DMS153 (cell line): ENCODE data around the gene BMPER.

Experiments
- DNase-seq: peaks from one replicate; lab custom pipeline; 2025; lab: John Stamatoyannopoulos, UW

The BMPER gene

DNA sequence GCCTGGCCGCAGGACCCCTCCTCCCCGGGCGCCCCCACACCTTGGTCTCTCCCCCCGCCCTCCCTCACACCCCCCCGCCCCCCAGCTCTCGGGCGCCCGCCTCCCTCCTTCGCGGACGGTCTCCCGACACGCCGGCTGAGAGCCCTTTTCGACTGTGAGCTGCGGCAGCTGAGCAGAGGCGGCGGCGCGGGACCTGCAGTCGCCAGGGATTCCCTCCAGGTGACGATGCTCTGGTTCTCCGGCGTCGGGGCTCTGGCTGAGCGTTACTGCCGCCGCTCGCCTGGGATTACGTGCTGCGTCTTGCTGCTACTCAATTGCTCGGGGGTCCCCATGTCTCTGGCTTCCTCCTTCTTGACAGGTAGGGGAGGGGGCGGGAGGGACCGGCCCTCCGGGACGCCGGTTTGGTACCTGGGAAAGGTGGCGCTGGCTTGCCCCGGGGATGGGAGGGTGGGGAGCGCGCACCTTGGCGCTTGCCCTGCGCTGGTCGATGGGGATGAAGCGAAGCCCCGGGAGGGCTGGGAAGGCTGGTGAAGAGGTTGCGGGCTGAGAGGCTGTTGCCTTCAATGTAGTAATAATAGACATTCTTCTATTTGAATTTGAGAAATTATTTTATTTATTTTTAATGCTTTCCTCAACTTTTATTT lies at the start of gene BMPER:
Gene BMPER (plus strand): TSS at position 151 of the 644 bp plus-strand sequence. CDS start 75 bp downstream, at position 226.
- DNase-seq: peak; percentile 38

DNA sequence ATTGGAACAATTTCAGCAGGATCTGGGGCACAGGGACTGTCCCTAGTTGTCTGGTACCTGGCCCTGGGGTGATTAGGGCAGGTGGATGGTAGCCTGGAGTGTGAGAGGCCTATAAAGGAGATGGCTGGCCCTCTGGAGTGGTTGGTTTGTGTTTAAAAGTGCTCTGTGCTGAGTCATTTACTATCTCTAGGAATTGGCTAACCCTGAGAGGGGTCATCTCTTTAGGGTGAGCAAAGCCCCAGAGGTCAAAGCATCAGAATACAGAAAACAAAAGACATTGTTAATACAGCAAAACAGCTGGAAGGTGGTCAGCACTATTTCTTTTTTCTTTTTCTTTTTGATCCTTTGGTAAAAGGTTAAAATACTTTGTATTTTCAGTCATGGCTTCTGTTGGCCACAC lies 43.4 kb upstream of the BMPER start:
- DNase-seq: no peak

DNA sequence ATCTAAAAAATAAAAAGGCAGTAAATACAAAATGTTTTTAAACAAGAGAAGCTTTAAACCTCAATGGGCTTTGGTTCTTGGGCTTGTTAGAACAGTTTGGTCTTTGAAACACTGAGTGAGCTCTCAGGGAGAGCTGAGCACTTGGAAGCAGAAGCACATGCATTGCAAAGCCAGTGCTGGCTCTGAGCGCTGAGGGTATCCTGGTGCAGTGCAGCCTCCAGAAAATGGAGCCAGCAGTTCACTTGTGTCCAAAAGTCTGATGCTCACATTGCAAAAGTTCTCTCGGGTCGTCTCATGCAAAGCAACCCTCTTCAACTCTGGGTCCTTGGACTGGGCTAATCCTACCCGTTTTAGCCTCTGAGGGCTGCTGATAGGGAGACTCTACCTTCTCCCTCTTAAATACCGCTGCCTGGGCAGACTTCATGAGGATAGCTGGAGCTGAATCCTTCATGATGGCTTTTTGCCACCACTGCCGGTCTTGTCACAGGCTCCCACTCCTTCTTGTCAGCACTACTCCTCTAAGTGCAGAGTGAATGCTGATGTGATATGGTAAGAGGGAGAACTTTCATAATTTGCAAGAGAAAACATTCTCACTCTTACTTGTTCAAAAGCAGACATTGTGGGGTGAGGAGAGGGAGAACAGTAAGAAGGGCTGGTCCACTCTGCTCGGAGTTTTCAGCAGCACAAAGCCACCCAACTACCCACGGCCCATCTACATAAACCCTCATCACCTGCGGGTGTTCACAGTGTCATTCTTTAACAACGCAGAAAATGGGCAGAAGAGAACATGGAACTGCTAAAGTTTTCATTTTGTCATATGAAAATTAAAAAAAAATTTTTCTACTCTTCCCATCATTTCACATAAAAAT lies 42.2 kb upstream of the BMPER start:
- no peak for DNase-seq

DNA sequence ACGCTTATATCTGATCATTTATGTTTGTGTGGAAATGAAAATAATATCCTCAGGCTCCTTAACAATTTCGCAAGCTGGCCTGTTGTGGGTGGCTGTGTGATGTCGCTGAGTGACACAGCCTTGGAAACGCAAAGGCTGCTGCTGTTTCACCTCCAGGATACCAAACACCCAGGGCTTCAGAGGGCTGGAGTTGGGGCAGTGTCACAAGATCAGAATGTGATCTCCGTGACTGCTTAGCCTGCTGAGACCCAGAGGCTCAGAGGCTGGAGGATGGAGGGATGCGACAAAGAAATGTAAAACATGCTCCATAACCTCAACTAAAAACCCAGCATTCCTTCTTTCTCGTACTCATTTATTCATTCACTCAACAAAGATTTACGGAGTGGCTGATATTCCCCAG lies 37.2 kb upstream of the BMPER start:
- no peak for DNase-seq

DNA sequence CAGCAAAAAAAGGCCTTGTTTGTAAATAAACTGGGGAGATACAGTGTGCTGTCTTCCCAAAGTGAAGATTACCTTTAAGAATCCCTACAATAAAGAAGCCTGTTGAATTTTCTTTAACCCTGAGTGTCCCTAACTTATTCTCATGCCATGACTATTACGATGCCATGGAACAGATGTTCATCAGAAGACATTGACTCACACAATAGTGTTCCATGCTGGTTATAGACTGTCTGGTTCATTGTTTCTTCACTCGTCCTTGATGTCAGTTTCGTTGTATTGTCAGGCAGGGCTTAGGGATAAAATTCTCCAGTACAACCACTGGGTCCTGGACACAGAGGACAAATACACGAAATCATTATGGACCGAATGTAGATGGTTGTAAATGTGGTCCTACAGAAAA lies 36.2 kb upstream of the BMPER start:
- DNase-seq: no peak

DNA sequence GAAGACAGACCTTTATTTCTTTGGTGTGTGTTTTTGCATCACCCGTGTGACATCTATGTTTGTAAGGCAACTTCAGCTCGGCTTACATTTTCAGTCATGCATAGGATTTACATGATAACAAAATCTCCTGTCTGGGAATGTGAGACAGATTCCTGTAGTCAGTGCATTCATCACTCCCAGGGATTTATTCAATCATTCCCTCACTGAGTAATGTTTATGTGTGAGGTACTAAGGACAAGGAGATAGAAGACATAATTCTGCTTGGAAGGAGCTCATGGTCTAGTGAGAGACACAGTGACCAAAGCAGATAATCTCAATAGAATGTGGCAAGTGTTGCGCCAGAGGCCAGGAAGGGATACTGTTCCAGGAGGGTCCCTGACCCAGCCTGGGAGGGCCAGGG lies 35.2 kb upstream of the BMPER start:
- DNase-seq: no peak

DNA sequence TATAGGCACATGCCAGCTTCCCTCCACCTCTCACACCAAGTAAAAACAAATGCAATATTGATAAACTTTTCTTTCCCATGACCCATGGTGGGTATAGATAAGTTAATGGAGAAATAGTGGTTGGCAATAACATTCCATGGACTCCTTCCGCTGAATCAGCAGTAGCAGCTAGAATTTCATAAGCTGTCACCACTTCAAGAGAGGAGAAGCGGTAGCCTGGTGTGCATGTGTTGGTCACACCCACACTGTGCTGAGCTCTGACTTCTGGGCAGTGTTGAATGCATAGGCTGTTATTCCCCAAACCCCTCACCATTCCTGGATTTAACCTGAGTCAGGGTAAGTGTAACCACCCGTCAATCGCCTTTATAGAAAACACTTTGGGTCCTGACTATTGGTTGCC lies 32.5 kb upstream of the BMPER start:
- DNase-seq: no peak

DNA sequence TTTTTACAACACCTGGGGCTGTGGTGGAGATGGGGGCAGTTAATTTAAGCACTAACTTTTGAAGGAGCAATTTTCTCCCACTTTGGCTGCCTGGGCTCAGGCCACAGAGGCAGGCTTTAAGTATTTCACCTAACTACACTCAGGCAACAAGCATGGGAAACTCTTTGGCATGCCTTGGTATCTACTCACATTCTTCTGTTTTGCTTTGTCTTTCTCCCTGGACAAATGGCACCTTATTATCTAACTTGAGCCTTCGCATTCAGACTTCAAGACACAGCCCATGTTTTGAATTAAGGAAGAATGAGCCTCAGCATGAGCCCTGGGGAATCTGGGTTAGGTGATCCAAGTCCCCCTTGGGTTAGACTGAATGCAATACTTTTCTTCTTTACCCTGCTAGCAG lies 31.8 kb upstream of the BMPER start:
- DNase-seq: no peak

DNA sequence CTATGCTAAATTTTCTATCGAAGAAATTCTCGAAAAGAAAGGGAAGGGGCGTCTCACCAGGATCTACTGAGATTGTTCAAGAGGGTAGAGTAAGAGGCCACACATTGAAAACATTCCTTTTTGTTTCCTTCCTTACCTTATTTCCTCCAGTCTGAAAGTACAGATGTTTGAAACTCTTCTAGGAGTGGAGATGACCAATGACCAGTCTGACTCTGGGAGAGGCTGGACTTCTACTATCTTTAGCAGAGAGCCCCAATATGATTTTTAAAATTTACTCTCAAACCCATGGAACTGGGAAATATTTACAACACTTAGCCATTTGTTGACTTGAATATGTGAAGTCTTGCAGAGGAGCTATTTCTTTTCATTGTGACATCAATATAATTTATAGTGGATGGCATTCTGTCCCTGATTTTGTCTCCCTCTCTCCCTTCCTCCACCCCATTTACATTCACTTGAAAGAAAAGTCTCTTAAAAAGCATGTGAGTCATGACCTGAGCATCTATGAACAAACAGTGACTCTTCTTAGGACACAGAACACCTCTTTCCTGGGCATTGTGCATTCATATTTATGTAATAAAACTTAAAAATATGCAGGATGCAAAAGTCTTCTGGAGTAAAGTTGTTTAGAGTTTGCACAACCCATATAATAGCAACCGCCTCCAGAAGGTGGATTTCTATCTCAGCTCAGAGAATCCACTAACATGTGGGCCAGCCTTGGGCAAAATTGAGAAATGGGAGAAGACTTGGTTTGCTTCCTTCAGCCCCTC lies 31.2 kb upstream of the BMPER start:
- no peak for DNase-seq

DNA sequence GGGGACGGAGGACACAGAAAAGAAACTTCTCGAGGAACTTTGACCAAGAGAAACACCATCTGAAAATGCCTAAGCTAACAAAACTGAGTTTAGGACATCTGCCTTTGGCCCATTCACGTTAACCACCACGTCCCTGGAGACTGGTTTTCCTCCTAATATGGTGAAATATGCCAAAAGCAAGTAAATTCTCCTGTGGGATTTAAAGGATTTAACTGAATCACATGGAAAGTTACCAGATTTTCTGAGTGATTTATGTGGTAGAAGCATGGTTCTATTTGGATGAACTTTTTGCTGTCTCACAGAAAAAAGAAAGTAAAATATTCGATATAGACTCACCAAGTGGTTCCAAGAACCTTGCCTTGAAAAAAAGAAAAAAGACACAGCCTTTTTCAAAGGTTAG lies 30.4 kb upstream of the BMPER start:
- DNase-seq: no peak

DNA sequence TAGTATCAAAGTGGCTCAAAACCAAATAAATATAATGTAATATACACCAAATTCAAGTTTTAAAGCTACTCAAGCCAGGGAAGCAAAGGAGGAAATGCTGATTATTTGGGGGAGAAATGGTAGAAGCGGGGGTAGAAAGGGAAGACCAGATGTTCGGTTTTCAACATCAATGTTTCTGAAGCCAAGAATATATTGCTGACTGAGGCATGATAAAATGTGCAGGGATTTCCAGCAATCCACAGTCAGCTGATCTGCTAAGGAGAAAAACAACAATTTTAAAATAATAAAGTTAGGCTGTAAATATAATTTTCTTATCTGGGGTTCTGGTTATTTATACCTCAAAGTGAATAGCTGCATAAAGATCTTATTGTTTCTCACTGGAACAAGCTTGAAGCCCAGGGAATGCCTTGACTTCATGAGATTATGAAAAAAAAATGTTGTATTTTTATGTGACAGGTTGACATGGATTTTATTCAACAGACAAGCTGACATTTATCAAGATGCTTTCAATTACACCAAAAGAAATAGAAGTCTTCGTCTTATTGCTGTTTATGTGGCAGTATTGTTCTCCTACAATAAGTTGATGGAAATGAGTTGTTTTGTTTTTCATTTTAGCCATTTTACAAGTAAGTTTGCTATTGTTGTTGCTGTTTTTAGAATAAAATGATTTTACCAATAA lies 28.6 kb upstream of the BMPER start:
- no peak for DNase-seq

DNA sequence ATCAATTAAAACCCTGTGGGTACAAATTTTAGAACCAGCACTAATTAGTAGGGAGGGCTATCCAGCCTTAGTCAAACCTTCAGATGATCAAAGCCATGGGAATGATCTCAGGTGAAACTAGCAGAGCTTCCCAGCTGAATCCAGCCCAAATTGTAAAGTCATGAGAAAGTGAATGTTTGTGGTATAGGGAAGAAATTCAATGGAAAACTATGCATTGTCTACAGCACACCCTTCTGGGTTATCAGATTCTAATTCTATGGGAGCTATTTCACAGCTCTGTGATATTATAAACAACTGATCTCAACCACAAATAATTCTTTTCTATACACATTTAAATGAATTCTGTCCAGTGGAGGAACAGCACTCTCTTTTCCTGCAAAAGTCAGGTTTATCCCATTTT lies 24.6 kb upstream of the BMPER start:
- no peak for DNase-seq

DNA sequence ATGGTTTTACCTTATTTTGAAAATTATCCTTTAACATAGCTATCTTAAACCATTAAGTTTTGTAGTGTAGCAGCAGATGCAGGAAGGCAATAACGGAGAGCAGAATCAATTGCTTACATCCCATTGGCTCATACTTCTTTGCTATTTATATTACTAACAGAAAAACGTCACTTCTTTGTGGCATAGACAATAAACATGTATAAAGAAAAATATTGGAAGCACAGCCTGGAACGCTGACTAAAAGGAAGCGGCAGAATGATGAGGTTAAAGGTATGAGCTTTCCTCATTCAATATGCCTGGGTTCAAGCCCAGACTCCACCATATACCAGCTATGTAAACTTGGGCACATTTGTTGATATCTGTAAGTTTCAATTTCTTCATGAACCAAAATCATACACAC lies 24.0 kb upstream of the BMPER start:
- DNase-seq: no peak

DNA sequence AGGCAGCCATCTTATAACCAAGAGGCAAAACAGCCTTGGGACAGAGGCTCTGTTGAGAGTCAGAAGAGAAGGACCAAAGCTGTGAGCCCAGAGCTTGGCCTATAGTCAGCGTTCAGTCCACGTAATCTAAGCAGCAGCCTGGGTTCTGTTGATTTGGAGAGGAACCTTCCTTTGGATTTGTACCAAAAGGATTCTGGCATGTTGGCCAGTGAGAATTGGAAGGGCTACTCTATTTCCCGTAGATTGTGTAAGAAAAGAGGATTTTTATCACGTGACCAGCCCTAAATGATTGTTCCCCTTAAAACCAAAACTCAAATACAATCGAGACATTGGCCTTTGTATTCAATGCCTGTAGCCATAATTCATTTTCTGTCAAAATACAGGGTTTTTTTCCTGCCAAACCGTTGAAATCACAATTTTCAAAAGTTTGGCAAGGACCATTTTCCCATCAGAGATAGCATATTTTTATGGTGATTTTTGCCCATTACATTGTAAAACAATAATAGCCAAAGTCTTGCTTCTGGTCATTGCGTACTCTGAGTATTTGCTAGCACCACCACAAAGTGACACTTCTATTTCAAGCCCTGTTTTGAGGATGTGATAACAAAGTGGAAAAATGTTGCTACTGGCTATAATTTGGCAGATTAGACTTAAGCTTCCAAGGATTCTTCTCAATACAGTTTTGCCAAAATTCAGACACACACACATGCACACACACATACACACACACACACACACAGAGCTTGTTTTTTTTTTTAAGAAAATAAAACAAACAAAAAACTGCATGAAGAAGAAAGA lies 23.1 kb upstream of the BMPER start:
- no peak for DNase-seq

DNA sequence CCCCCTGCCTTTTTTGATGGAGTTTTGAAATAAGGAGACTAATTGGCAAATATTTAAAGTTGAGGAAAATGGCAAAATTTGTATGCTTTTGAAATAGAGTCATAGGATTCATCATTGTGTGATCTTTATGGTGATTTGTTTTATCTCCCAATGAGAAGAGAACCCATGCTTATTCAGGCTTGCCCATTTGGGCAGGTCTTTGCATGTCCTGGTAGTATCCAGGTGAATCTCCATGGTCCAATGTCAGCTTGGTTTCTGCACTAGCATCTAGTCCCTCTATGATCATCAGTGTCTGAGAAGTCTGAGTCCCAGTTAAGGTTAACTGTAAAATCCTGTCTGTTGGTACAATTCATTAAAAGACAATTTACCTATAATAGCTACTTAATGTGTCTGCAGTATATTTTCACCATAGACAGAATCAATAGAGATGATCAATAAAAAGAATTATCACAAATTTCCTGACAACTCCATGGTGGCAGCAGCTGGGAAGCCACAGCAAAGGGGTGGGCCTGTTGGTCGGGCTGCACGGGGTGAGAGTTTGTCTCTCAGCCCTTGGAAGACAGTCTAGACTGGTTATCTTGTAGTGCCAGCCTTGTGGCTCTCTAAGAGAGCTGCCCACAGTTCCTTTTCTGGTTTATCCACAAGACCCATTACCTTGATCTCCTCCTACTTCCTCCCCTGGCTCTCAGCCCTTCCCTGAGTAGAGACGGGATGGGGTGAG lies 22.2 kb upstream of the BMPER start:
- DNase-seq: no peak

DNA sequence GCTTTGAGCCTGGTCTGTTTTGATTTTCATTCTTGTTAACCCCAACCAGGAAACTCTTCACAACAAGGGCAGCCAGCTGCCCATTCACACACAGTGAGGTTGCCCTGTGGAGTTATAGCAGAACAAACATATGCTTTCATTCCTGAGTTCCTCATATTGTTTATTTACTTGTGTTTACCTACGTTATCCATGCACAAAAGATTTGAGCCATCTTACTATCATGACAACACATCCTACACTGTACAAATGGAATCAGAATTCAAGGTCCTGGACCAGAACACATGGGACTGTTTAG lies 21.7 kb upstream of the BMPER start:
- peak; percentile 86 for DNase-seq

DNA sequence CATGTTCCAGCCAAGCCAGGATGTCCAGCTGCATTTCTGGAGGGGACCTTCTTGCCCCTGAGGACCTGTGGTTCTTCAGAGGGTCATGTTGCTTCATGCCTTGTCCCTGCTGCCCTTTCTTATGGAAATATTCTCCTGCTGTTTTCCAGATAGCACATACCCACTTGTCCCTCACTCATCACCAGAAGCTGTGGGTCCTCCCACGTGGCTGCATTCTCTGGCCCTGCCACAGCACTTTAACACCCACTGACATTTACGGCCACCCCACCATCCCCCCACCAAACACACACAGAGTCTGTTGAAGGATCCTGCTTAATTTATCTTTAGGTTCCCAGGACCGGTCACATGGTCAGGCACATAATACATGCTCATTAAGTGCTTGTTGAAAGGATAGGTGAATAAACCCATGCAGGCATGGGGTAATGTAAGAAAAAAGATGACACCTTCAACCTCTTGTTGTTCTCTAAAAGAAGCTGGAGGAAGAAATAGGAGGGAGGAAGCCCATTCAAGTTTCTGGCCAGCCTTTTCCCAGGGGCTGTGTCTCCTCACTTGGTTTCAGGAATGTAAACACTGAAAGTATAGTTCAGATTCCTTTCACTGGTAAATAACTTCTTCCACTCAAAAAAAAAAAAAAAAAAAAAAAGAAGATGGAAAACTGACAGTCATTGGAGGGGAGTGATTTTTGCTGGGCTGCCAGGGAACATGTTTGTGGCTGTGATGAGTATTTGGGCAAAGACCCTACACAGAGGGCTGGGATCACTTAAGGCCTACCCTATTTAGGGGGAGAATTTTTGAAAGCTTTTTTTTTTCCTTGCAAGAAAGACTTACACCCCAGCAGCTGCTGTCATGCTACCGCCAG lies 19.8 kb upstream of the BMPER start:
- no peak for DNase-seq

DNA sequence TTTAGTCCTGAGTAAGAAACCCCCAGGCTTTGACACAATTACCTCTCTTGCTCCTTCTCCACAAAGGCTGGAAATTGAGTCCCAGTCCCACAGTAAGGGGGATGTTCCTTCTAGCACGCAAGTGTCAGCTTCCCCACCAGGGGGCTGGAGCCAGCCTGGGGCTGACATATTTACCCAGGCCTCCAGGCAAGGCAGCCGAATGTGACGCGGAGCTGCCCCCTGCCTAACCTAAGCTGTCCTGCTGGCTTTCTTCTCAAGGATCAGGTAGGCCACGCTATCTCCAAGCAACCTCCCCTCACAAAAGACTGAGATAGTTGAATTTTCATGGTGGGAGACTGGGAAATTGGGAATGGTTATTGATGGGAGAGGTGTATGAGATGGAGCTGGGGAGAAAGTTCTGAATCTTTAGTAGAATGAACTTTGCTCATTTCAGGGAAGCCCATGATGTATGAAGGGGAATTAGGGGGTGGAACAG lies 19.2 kb upstream of the BMPER start:
- DNase-seq: no peak

DNA sequence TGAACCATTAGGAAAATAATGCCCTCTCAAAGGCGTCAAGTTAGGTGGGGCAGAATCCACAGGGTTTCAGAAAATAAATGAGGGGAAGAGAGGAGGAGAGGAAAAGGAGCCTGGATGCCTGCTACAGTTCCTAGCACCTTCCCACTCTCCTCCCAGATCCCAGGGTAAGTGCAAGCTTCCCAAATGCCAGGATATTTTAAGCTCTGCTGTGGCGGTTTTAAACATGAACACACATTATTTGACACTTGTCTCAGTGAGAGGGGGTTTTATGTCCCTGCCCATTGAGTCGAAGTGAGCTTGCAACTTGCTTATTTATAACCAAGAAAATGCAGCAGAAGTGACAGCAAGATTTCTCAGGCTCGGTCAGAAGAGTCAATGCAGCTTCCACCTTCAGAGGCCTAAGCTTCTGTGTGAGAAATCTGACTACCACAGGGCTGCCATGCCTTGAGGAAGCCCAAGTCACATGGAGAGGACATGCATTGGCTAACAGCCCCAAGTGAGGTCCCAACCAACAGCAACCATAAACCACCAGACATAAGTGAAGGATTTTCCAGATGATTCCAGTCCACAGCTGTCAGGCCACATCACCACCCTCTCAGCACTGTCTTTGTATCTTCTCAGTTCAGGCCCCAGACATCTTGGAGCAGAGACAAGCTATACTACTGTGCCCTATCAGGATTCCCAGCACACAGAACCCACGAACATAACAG lies 17.9 kb upstream of the BMPER start:
- no peak for DNase-seq
